ENCODE data around the gene SLC47A2.

Gene SLC47A2

GRCh38 chr17:19726631-19727376 lies 10.4 kb upstream of the SLC47A2 start:
- DNase-seq = no peak

- no peak for DNase-seq
Observed at GRCh38 chr17:19725486-19725885, 9.1 kb upstream of the SLC47A2 start.

GRCh38 chr17:19724501-19725420 lies 8.4 kb upstream of the SLC47A2 start:
- DNase-seq = peak; percentile 41

GRCh38 chr17:19723964-19724363 lies 7.6 kb upstream of the SLC47A2 start:
- DNase-seq = no peak

GRCh38 chr17:19720631-19721426 lies 4.4 kb upstream of the SLC47A2 start:
- DNase-seq = no peak

GRCh38 chr17:19720210-19720475 lies 3.8 kb upstream of the SLC47A2 start:
- no peak for DNase-seq

- DNase-seq = no peak
Observed at GRCh38 chr17:19719355-19720209, 3.2 kb upstream of the SLC47A2 start.

- no peak for DNase-seq
Observed at GRCh38 chr17:19718613-19719354, 2.4 kb upstream of the SLC47A2 start.

GRCh38 chr17:19718041-19718612 lies 1.7 kb upstream of the SLC47A2 start:
- no peak for DNase-seq

GRCh38 chr17:19717411-19717908 lies 1.1 kb upstream of the SLC47A2 start:
- no peak for DNase-seq

GRCh38 chr17:19717031-19717360 lies 612 bp upstream of the SLC47A2 start:
- no peak for DNase-seq

GRCh38 chr17:19714542-19715411 lies 1.6 kb downstream of the SLC47A2 start:
- no peak for DNase-seq

- DNase-seq = no peak
Observed at GRCh38 chr17:19713901-19714361, 2.5 kb downstream of the SLC47A2 start.

- no peak for DNase-seq
Observed at GRCh38 chr17:19713462-19713861, 2.9 kb downstream of the SLC47A2 start.

- no peak for DNase-seq
Observed at GRCh38 chr17:19712436-19713004, 3.9 kb downstream of the SLC47A2 start.

- no peak for DNase-seq
Observed at GRCh38 chr17:19709841-19710240, 6.5 kb downstream of the SLC47A2 start.

- DNase-seq = no peak
Observed at GRCh38 chr17:19708431-19709175, 7.8 kb downstream of the SLC47A2 start.

- DNase-seq = no peak
Observed at GRCh38 chr17:19707728-19708221, 8.6 kb downstream of the SLC47A2 start.

All from activated CD4-positive, alpha-beta T cell treated with anti-CD3 and anti-CD28 coated beads, Interleukin-2, amount 50 U/mL, for 16 hours (primary cell).